ENCODE data around the gene HNRNPH1. TPM values are rescaled to one million over a fixed set of nuclear protein-coding genes. Genes with fewer than 3 reads are reported as not detected.

The HNRNPH1 gene
- total RNA-seq, 2 experiments from 2014 or later = 706 to 709 TPM

DNA sequence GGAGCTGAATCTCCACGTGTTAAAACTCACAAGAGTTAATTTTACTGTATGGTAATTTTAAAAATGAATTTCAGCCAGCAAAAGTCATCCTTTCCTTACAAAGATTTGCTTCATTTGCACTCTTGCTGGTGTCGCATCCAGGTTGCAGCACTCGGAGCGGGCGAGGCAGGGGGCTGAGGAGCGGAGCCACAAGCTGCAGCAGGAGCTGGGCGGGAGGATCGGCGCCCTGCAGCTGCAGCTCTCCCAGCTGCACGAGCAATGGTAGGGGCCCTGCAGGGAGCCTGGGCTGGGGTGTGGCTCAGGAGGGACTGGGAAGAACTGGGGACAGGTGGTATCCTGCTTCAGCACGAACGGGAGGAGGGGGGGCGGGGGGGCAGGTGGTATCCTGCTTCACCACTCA, 27.1 kb downstream of the HNRNPH1 start:
- H3K27ac Mint-ChIP-seq = no peak overlapping the region
- no peak for DNase-seq
- no peaks in the 10 kb centered on the region for H3K27me3 Mint-ChIP-seq
- TF ChIP-seq, protein P1, sequence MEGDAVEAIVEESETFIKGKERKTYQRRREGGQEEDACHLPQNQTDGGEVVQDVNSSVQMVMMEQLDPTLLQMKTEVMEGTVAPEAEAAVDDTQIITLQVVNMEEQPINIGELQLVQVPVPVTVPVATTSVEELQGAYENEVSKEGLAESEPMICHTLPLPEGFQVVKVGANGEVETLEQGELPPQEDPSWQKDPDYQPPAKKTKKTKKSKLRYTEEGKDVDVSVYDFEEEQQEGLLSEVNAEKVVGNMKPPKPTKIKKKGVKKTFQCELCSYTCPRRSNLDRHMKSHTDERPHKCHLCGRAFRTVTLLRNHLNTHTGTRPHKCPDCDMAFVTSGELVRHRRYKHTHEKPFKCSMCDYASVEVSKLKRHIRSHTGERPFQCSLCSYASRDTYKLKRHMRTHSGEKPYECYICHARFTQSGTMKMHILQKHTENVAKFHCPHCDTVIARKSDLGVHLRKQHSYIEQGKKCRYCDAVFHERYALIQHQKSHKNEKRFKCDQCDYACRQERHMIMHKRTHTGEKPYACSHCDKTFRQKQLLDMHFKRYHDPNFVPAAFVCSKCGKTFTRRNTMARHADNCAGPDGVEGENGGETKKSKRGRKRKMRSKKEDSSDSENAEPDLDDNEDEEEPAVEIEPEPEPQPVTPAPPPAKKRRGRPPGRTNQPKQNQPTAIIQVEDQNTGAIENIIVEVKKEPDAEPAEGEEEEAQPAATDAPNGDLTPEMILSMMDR (IDR thresholded peaks at IDR 0.05) = no peak
- no peak for ATAC-seq
- CTCF ChIA-PET = interaction anchor here (1.0 kb wide), 1 partner anchor 15 kb away, joined by 4 read pairs; no protein-coding TSS in a partner anchor
- H3K4me3 Mint-ChIP-seq = no peak overlapping the region
- H3K9me3 Mint-ChIP-seq = no peaks in the 10 kb centered on the region
- peaks cover 34% of the 10 kb centered on the region for H3K36me3 Mint-ChIP-seq (ENCODE audit: low read depth)
- intact Hi-C loops (cut with micrococcal nuclease) = no loop called here
- POLR2A ChIA-PET = interaction anchor here (1.2 to 6.8 kb wide), 2 partner anchors 8 to 13 kb away, joined by 3 to 51 read pairs; no protein-coding TSS in a partner anchor
- no peaks in the 10 kb centered on the region for H3K4me1 Mint-ChIP-seq (ENCODE audit: low read depth)

DNA sequence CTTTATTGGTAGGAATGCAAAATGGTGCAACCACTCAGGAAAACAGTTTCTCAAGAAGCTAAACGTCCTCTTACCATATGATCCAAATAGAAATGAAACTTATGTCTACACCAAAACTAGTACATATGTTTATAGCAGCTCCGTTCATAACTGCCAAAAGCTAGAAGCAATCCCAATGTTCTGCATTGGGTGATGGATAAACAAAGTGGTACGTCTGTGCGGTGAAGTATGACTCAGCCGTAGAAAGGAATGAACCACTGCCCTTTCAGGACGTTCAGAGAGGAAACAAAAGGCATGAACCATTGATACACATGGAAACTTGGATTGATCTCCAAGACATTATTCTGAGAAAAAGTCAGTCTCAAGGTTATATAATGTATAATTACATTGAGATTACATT, 27.6 kb downstream of the HNRNPH1 start:
- DNase-seq (no peak), ATAC-seq (no peak)
- Mint-ChIP-seq H3K4me1 (ENCODE audit: low read depth) (no peaks in the 10 kb centered on the region), H3K27me3 (no peaks in the 10 kb centered on the region), H3K4me3 (no peak overlapping the region), H3K9me3 (no peaks in the 10 kb centered on the region), H3K27ac (no peak overlapping the region), H3K36me3 (ENCODE audit: low read depth) (peaks cover 34% of the 10 kb centered on the region)
- TF ChIP-seq, protein P1 (IDR thresholded peaks at IDR 0.05) = no peak
- ChIA-PET CTCF (interaction anchor here (1.0 kb wide), 1 partner anchor 16 kb away, joined by 4 read pairs; no protein-coding TSS in a partner anchor), POLR2A (interaction anchor here (1.2 to 6.8 kb wide), 2 partner anchors 8 to 13 kb away, joined by 3 to 51 read pairs; no protein-coding TSS in a partner anchor)
- intact Hi-C loops (cut with micrococcal nuclease) = no loop called here

- no peak for DNase-seq
- Mint-ChIP-seq H3K27ac (no peak overlapping the region), H3K9me3 (no peaks in the 10 kb centered on the region), H3K4me1 (ENCODE audit: low read depth) (no peaks in the 10 kb centered on the region), H3K27me3 (no peaks in the 10 kb centered on the region), H3K36me3 (ENCODE audit: low read depth) (peaks cover 27% of the 10 kb centered on the region), H3K4me3 (no peak overlapping the region)
- CTCF ChIA-PET = interaction anchor here (1.1 kb wide), 1 partner anchor 52 kb away, joined by 3 read pairs; no protein-coding TSS in a partner anchor
- POLR2A ChIA-PET = interaction anchor here (1.3 kb wide), 1 partner anchor 8 kb away, joined by 3 read pairs; no protein-coding TSS in a partner anchor
- intact Hi-C loops (cut with micrococcal nuclease) = no loop called here
- TF ChIP-seq, protein P1 (IDR thresholded peaks at IDR 0.05) = no peak
- no peak for ATAC-seq
Measured at GRCh38 chr5:179588166-179588565, 35.3 kb downstream of the HNRNPH1 start.

GRCh38 chr5:179585941-179586401, 37.5 kb downstream of the HNRNPH1 start:
- Mint-ChIP-seq H3K9me3 (no peaks in the 10 kb centered on the region), H3K36me3 (ENCODE audit: low read depth) (peaks cover 25% of the 10 kb centered on the region), H3K27me3 (no peaks in the 10 kb centered on the region), H3K4me1 (ENCODE audit: low read depth) (no peaks in the 10 kb centered on the region), H3K4me3 (no peak overlapping the region), H3K27ac (no peak overlapping the region)
- TF ChIP-seq, protein P1 (IDR thresholded peaks at IDR 0.05) = no peak
- POLR2A ChIA-PET = interaction anchor here (0.6 to 1.5 kb wide), 4 partner anchors 12 to 27 kb away, joined by 3 to 4 read pairs (median 3); no protein-coding TSS in a partner anchor
- intact Hi-C loops (cut with micrococcal nuclease) = no loop called here
- ATAC-seq (no peak), DNase-seq (no peak)
- CTCF ChIA-PET = interaction anchor here (1.2 to 1.9 kb wide), 3 partner anchors 11 to 177 kb away, joined by 3 to 6 read pairs (median 4); no protein-coding TSS in a partner anchor

GRCh38 chr5:179577286-179577960, 46.0 kb downstream of the HNRNPH1 start:
- ATAC-seq (no peak), DNase-seq (no peak)
- Mint-ChIP-seq H3K9me3 (no peaks in the 10 kb centered on the region), H3K4me1 (ENCODE audit: low read depth) (no peaks in the 10 kb centered on the region), H3K4me3 (no peak overlapping the region), H3K36me3 (ENCODE audit: low read depth) (peaks cover 13% of the 10 kb centered on the region), H3K27ac (no peak overlapping the region), H3K27me3 (no peaks in the 10 kb centered on the region)
- intact Hi-C loops (cut with micrococcal nuclease) = no loop called here
- TF ChIP-seq, protein P1 (IDR thresholded peaks at IDR 0.05) = no peak
- ChIA-PET POLR2A (no interaction called here), CTCF (no interaction called here)
